GM23338 (cell line): ENCODE measurements around the gene APBA1. TPM values are rescaled to one million over a fixed set of nuclear protein-coding genes. Genes with fewer than 3 reads are reported as not detected.

Experiments used
- ATAC-seq: fragments of 200-7000 bp; cut with Tn5 transposase; 3 replicates; pipeline ENCODE4 v1.9.1; 2020
- DNase-seq: peaks from one replicate; pipeline ENCODE4 v3.0.0-alpha.2; 2015; ENCODE audit warnings: low spot score
- H2AFZ ChIP-seq: fragments of 200-600 bp; sonication (generic); 2 replicates; pipeline ENCODE4 v1.8.0; 2016; ENCODE audit warnings: antibody characterized with exemption, mild to moderate bottlenecking, moderate library complexity
- H3F3A ChIP-seq: fragments of 200-600 bp; sonication (generic); replicated peaks from 2 replicates; pipeline ENCODE4 v1.8.0; 2017; ENCODE audit warnings: antibody characterized with exemption, mixed run types, low read depth
- H3K27ac ChIP-seq: fragments of 200-600 bp; sonication (generic); 2 replicates; pipeline ENCODE4 v1.6.1; 2016; ENCODE audit warnings: low read depth
- H3K27me3 ChIP-seq: fragments of 200-600 bp; sonication (generic); 2 replicates; pipeline ENCODE4 v1.8.0; 2016; ENCODE audit warnings: mild to moderate bottlenecking, mixed run types, moderate library complexity; ENCODE audit not compliant: insufficient read depth
- H3K36me3 ChIP-seq: fragments of 200-600 bp; sonication (generic); 2 replicates; pipeline ENCODE4 v1.8.0; 2016; ENCODE audit warnings: mild to moderate bottlenecking; ENCODE audit not compliant: insufficient read depth
- H3K4me1 ChIP-seq: fragments of 200-600 bp; sonication (generic); 2 replicates; pipeline ENCODE4 v1.8.0; 2016; ENCODE audit warnings: mild to moderate bottlenecking, moderate library complexity; ENCODE audit not compliant: insufficient read depth
- H3K4me2 ChIP-seq: fragments of 200-600 bp; sonication (generic); 2 replicates; pipeline ENCODE4 v1.7.1; 2017; ENCODE audit warnings: mixed run types
- H3K4me3 ChIP-seq: fragments of 200-600 bp; sonication (generic); 2 replicates; pipeline ENCODE4 v1.6.1; 2016; ENCODE audit warnings: mixed run types
- H3K79me2 ChIP-seq: fragments of 200-600 bp; sonication (generic); replicated peaks from 2 replicates; pipeline ENCODE4 v1.8.0; 2017; ENCODE audit warnings: mild to moderate bottlenecking; ENCODE audit not compliant: insufficient read depth
- H3K9me2 ChIP-seq: fragments of 200-600 bp; sonication (generic); 2 replicates; pipeline ENCODE4 v1.8.0; 2017; ENCODE audit not compliant: insufficient read depth
- H4K20me1 ChIP-seq: fragments of 200-600 bp; sonication (generic); replicated peaks from 2 replicates; pipeline ENCODE4 v1.8.0; 2017; ENCODE audit warnings: mild to moderate bottlenecking; ENCODE audit not compliant: insufficient read depth
- H3K27ac Mint-ChIP-seq: 2 replicates; pipeline ENCODE4 v1.8.0; 2020; ENCODE audit warnings: inconsistent platforms, mild to moderate bottlenecking, moderate library complexity, mixed read lengths
- H3K27me3 Mint-ChIP-seq: 3 replicates; pipeline ENCODE4 v1.8.0; 2022; ENCODE audit warnings: low read depth, mild to moderate bottlenecking, moderate library complexity, mixed read lengths, inconsistent platforms; ENCODE audit not compliant: insufficient read depth, poor library complexity
- H3K36me3 Mint-ChIP-seq: 3 replicates; pipeline ENCODE4 v1.8.0; 2021; ENCODE audit warnings: low read depth, mild to moderate bottlenecking, inconsistent platforms, moderate library complexity, mixed read lengths
- H3K4me1 Mint-ChIP-seq: 3 replicates; pipeline ENCODE4 v1.8.0; 2020; ENCODE audit warnings: mild to moderate bottlenecking, inconsistent platforms, mixed read lengths
- H3K4me3 Mint-ChIP-seq: 3 replicates; pipeline ENCODE4 v1.8.0; 2021; ENCODE audit warnings: moderate library complexity, mild to moderate bottlenecking, inconsistent platforms, mixed read lengths
- H3K9me3 Mint-ChIP-seq: 3 replicates; pipeline ENCODE4 v1.8.0; 2020; ENCODE audit warnings: moderate library complexity, mild to moderate bottlenecking, inconsistent platforms, mixed read lengths
- CREB1 ChIP-seq: fragments of 250-450 bp; sonication (Bioruptor Pico); IDR thresholded peaks from 2 replicates; pipeline ENCODE4 v1.5.0; 2020; ENCODE audit warnings: low read depth, mild to moderate bottlenecking, moderate library complexity
- ETS1 ChIP-seq: IDR thresholded peaks from 2 replicates; pipeline ENCODE4 v1.6.1; 2016; ENCODE audit warnings: antibody characterized with exemption
- EZH2 ChIP-seq: fragments of 200-600 bp; sonication (generic); IDR thresholded peaks from one replicate; pipeline ENCODE4 v1.8.0; 2017; ENCODE audit warnings: antibody characterized with exemption, mild to moderate bottlenecking, low read depth; ENCODE audit not compliant: unreplicated experiment
- EZH2phosphoT487 ChIP-seq: fragments of 200-600 bp; sonication (generic); IDR thresholded peaks from one replicate; pipeline ENCODE4 v1.8.1; 2018; ENCODE audit warnings: antibody characterized with exemption; ENCODE audit not compliant: unreplicated experiment
- JUNB ChIP-seq: IDR thresholded peaks from one replicate; pipeline ENCODE4 v1.6.1; 2016; ENCODE audit warnings: antibody characterized with exemption; ENCODE audit not compliant: unreplicated experiment
- NANOG ChIP-seq: IDR thresholded peaks from 2 replicates; pipeline ENCODE4 v1.6.1; 2016; ENCODE audit warnings: antibody characterized with exemption, borderline replicate concordance
- POLR2AphosphoS5 ChIP-seq: IDR thresholded peaks from 2 replicates; pipeline ENCODE4 v1.6.1; 2016; ENCODE audit warnings: antibody characterized with exemption, low read depth
- STAT1 ChIP-seq: IDR thresholded peaks from one replicate; pipeline ENCODE4 v1.6.1; 2016; ENCODE audit warnings: antibody characterized with exemption; ENCODE audit not compliant: unreplicated experiment
- ZNF114 ChIP-seq: fragments of 250-450 bp; sonication (Bioruptor Pico); IDR thresholded peaks from 2 replicates; pipeline ENCODE4 v1.5.0; 2020; ENCODE audit warnings: mild to moderate bottlenecking, moderate library complexity
- ZNF331 ChIP-seq: fragments of 250-450 bp; sonication (Bioruptor Pico); IDR thresholded peaks from 2 replicates; pipeline ENCODE4 v1.5.0; 2020; ENCODE audit warnings: low read depth, mild to moderate bottlenecking, moderate library complexity
- polyA plus RNA-seq: library from polyadenylated mRNA; unstranded; fragments of >200 nt; fragmentation: Nextera tagmentation; extraction: Ambion mirVana; gene quantifications from 2 replicates; pipeline ENCODE4 v1.2.1, GENCODE V29; 2016
- total RNA-seq: library from RNA; depleted of rRNA; stranded (reverse); fragments of >200 nt; shearing (Covaris generic); gene quantifications from 2 replicates; pipeline ENCODE4 v1.2.3, GENCODE V29; 2014
- TF ChIP-seq, protein P1 (sequence below): IDR thresholded peaks from one replicate; pipeline ENCODE4 v1.6.1; 2018; ENCODE audit warnings: antibody characterized with exemption; ENCODE audit not compliant: unreplicated experiment
- TF ChIP-seq, protein P2 (sequence below), 2 experiments: fragments of 200-600 bp in 1 of 2; sonication (generic) in 1 of 2; conservative IDR thresholded peaks; 2 replicates each; pipeline versions ENCODE4 v1.5.1 to v1.6.1; 2016 to 2017; ENCODE audit warnings: antibody characterized with exemption in 2 of 2, low read depth in 2 of 2, mild to moderate bottlenecking in 2 of 2, moderate library complexity in 1 of 2
- TF ChIP-seq, protein P3 (sequence below): fragments of 250-450 bp; sonication (Bioruptor Pico); IDR thresholded peaks from 2 replicates; pipeline ENCODE4 v1.5.0; 2020; ENCODE audit warnings: mild to moderate bottlenecking, moderate library complexity

The APBA1 gene
- total and polyA plus RNA-seq, 2 experiments from 2014 or later: 0.26 to 1.0 TPM

DNA sequence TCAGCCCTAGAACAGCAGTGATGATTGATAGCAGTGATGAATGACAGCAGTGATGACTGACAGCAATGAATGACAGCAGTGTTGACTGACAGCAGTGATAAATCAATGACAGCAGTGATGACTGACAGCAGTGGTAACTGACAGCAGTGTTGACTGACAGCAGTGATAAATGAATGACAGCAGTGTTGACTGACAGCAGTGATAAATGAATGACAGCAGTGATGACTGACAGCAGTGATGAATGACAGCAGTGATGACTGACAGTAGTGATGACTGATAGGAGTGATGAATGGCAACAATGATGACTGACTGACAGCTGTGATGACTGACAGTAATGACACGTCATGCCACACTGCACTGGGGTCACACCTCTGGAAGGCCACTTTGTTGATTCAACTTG is 240.4 kb downstream of the APBA1 start:
- Histone ChIP-seq H3K4me1 (no peaks in the 10 kb centered on the region), H2AFZ (no peak overlapping the region), H3K9me2 (no peaks in the 10 kb centered on the region), H3F3A (no peaks in the 10 kb centered on the region), H3K27me3 (no peaks in the 10 kb centered on the region), H4K20me1 (no peaks in the 10 kb centered on the region), H3K4me3 (no peak overlapping the region), H3K27ac (no peak overlapping the region), H3K4me2 (no peak overlapping the region), H3K36me3 (no peaks in the 10 kb centered on the region), H3K79me2 (no peaks in the 10 kb centered on the region)
- H3K4me3 Mint-ChIP-seq: no peak overlapping the region
- no peak overlapping the region for H3K27ac Mint-ChIP-seq
- peaks cover 1% of the 10 kb centered on the region for H3K27me3 Mint-ChIP-seq
- TF ChIP-seq, protein P1, sequence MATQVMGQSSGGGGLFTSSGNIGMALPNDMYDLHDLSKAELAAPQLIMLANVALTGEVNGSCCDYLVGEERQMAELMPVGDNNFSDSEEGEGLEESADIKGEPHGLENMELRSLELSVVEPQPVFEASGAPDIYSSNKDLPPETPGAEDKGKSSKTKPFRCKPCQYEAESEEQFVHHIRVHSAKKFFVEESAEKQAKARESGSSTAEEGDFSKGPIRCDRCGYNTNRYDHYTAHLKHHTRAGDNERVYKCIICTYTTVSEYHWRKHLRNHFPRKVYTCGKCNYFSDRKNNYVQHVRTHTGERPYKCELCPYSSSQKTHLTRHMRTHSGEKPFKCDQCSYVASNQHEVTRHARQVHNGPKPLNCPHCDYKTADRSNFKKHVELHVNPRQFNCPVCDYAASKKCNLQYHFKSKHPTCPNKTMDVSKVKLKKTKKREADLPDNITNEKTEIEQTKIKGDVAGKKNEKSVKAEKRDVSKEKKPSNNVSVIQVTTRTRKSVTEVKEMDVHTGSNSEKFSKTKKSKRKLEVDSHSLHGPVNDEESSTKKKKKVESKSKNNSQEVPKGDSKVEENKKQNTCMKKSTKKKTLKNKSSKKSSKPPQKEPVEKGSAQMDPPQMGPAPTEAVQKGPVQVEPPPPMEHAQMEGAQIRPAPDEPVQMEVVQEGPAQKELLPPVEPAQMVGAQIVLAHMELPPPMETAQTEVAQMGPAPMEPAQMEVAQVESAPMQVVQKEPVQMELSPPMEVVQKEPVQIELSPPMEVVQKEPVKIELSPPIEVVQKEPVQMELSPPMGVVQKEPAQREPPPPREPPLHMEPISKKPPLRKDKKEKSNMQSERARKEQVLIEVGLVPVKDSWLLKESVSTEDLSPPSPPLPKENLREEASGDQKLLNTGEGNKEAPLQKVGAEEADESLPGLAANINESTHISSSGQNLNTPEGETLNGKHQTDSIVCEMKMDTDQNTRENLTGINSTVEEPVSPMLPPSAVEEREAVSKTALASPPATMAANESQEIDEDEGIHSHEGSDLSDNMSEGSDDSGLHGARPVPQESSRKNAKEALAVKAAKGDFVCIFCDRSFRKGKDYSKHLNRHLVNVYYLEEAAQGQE: no peak
- TF ChIP-seq EZH2phosphoT487: no peak
- TF ChIP-seq ETS1: no peak
- no peak for TF ChIP-seq EZH2
- TF ChIP-seq ZNF114 (CRISPR knock-in tag): no peak
- TF ChIP-seq, protein P2, sequence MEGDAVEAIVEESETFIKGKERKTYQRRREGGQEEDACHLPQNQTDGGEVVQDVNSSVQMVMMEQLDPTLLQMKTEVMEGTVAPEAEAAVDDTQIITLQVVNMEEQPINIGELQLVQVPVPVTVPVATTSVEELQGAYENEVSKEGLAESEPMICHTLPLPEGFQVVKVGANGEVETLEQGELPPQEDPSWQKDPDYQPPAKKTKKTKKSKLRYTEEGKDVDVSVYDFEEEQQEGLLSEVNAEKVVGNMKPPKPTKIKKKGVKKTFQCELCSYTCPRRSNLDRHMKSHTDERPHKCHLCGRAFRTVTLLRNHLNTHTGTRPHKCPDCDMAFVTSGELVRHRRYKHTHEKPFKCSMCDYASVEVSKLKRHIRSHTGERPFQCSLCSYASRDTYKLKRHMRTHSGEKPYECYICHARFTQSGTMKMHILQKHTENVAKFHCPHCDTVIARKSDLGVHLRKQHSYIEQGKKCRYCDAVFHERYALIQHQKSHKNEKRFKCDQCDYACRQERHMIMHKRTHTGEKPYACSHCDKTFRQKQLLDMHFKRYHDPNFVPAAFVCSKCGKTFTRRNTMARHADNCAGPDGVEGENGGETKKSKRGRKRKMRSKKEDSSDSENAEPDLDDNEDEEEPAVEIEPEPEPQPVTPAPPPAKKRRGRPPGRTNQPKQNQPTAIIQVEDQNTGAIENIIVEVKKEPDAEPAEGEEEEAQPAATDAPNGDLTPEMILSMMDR (conservative IDR thresholded peaks at IDR 0.05; ENCODE audit: low read depth in 2 of 2): no peak
- no peak for TF ChIP-seq NANOG
- TF ChIP-seq ZNF331: no peak
- no peak for TF ChIP-seq JUNB
- no peak for TF ChIP-seq STAT1
- no peak for TF ChIP-seq CREB1 (CRISPR knock-in tag)
- TF ChIP-seq, protein P3, sequence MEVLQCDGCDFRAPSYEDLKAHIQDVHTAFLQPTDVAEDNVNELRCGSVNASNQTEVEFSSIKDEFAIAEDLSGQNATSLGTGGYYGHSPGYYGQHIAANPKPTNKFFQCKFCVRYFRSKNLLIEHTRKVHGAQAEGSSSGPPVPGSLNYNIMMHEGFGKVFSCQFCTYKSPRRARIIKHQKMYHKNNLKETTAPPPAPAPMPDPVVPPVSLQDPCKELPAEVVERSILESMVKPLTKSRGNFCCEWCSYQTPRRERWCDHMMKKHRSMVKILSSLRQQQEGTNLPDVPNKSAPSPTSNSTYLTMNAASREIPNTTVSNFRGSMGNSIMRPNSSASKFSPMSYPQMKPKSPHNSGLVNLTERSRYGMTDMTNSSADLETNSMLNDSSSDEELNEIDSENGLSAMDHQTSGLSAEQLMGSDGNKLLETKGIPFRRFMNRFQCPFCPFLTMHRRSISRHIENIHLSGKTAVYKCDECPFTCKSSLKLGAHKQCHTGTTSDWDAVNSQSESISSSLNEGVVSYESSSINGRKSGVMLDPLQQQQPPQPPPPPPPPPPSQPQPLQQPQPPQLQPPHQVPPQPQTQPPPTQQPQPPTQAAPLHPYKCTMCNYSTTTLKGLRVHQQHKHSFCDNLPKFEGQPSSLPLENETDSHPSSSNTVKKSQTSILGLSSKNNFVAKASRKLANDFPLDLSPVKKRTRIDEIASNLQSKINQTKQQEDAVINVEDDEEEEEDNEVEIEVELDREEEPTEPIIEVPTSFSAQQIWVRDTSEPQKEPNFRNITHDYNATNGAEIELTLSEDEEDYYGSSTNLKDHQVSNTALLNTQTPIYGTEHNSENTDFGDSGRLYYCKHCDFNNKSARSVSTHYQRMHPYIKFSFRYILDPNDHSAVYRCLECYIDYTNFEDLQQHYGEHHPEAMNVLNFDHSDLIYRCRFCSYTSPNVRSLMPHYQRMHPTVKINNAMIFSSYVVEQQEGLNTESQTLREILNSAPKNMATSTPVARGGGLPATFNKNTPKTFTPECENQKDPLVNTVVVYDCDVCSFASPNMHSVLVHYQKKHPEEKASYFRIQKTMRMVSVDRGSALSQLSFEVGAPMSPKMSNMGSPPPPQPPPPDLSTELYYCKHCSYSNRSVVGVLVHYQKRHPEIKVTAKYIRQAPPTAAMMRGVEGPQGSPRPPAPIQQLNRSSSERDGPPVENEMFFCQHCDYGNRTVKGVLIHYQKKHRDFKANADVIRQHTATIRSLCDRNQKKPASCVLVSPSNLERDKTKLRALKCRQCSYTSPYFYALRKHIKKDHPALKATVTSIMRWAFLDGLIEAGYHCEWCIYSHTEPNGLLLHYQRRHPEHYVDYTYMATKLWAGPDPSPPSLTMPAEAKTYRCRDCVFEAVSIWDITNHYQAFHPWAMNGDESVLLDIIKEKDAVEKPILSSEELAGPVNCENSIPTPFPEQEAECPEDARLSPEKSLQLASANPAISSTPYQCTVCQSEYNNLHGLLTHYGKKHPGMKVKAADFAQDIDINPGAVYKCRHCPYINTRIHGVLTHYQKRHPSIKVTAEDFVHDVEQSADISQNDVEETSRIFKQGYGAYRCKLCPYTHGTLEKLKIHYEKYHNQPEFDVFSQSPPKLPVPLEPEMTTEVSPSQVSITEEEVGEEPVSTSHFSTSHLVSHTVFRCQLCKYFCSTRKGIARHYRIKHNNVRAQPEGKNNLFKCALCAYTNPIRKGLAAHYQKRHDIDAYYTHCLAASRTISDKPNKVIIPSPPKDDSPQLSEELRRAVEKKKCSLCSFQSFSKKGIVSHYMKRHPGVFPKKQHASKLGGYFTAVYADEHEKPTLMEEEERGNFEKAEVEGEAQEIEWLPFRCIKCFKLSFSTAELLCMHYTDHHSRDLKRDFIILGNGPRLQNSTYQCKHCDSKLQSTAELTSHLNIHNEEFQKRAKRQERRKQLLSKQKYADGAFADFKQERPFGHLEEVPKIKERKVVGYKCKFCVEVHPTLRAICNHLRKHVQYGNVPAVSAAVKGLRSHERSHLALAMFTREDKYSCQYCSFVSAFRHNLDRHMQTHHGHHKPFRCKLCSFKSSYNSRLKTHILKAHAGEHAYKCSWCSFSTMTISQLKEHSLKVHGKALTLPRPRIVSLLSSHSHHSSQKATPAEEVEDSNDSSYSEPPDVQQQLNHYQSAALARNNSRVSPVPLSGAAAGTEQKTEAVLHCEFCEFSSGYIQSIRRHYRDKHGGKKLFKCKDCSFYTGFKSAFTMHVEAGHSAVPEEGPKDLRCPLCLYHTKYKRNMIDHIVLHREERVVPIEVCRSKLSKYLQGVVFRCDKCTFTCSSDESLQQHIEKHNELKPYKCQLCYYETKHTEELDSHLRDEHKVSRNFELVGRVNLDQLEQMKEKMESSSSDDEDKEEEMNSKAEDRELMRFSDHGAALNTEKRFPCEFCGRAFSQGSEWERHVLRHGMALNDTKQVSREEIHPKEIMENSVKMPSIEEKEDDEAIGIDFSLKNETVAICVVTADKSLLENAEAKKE (CRISPR knock-in tag): no peak
- TF ChIP-seq POLR2AphosphoS5: no peak
- H3K4me1 Mint-ChIP-seq: no peaks in the 10 kb centered on the region; the same call in 2 of the 3 replicates
- ATAC-seq: no peak
- no peaks in the 10 kb centered on the region for H3K36me3 Mint-ChIP-seq
- no peak for DNase-seq
- no peaks in the 10 kb centered on the region; the same call in 2 of the 3 replicates for H3K9me3 Mint-ChIP-seq
